ENCODE measurements around the gene CABS1. TPM values are rescaled to one million over a fixed set of nuclear protein-coding genes. Genes with fewer than 3 reads are reported as not detected.

The CABS1 gene
- total RNA-seq, 1 experiment from 2014 or later = not detected

GRCh38 chr4:70297576-70297975, 37.2 kb upstream of the CABS1 start:
- BruUV-seq (replicated peaks) = no TSS peak
- ChIA-PET CTCF (no interaction called here), POLR2A (ENCODE audit: unreplicated experiment) (interaction anchor here (0.7 kb wide), 1 partner anchor 379 kb away, joined by 8 read pairs; no protein-coding TSS in a partner anchor)
- Histone ChIP-seq H3K36me3 (ENCODE audit: low read depth, low read length) (no peaks in the 10 kb centered on the region), H3K9me2 (replicated peaks; ENCODE audit: low read length) (no peaks in the 10 kb centered on the region), H2AFZ (ENCODE audit: low read length) (no peak overlapping the region), H3K9me3 (ENCODE audit: low read length) (no peaks in the 10 kb centered on the region), H3K4me3 (ENCODE audit: low read length) (no peak overlapping the region), H3K27ac (ENCODE audit: low read length) (no peak overlapping the region), H3K79me2 (ENCODE audit: low read length) (no peaks in the 10 kb centered on the region), H3K4me2 (ENCODE audit: low read length) (no peak overlapping the region), H4K20me1 (ENCODE audit: low read length) (no peaks in the 10 kb centered on the region), H3K27me3 (ENCODE audit: low read length) (peaks cover 6% of the 10 kb centered on the region; the same call in 1 of the 2 replicates), H3K9ac (ENCODE audit: low read length) (no peak overlapping the region), H3K4me1 (ENCODE audit: insufficient read depth, low read length) (no peaks in the 10 kb centered on the region), H3F3A (ENCODE audit: low read length, unreplicated experiment) (no peaks in the 10 kb centered on the region)
- DNase-seq (no peak), ATAC-seq (no peak)
- intact Hi-C loops (cut with micrococcal nuclease) = no loop called here
- TF ChIP-seq EZH2 (IDR thresholded peaks at IDR 0.05; ENCODE audit: low read length, unreplicated experiment) (no peak), EZH2phosphoT487 (IDR thresholded peaks at IDR 0.05; ENCODE audit: borderline replicate concordance, low read length) (no peak), CTCF (conservative IDR thresholded peaks at IDR 0.05; ENCODE audit: low read depth, low read length) (no peak)

- no peak for DNase-seq
- H3K9me2 ChIP-seq (replicated peaks; ENCODE audit: low read length) = no peaks in the 10 kb centered on the region
- H3K4me2 ChIP-seq (ENCODE audit: low read length) = no peak overlapping the region
- no peak overlapping the region for H3K9ac ChIP-seq (ENCODE audit: low read length)
- H3K27ac ChIP-seq (ENCODE audit: low read length) = no peak overlapping the region
- no peak overlapping the region for H2AFZ ChIP-seq (ENCODE audit: low read length)
- H3F3A ChIP-seq (ENCODE audit: low read length, unreplicated experiment) = no peaks in the 10 kb centered on the region
- ChIA-PET POLR2A (ENCODE audit: unreplicated experiment) (no interaction called here), CTCF (no interaction called here)
- intact Hi-C loops (cut with micrococcal nuclease) = no loop called here
- H3K4me1 ChIP-seq (ENCODE audit: insufficient read depth, low read length) = no peaks in the 10 kb centered on the region
- no peaks in the 10 kb centered on the region for H3K79me2 ChIP-seq (ENCODE audit: low read length)
- no peaks in the 10 kb centered on the region for H3K9me3 ChIP-seq (ENCODE audit: low read length)
- ATAC-seq = no peak
- TF ChIP-seq EZH2 (IDR thresholded peaks at IDR 0.05; ENCODE audit: low read length, unreplicated experiment) (no peak), CTCF (conservative IDR thresholded peaks at IDR 0.05; ENCODE audit: low read depth, low read length) (no peak), EZH2phosphoT487 (IDR thresholded peaks at IDR 0.05; ENCODE audit: borderline replicate concordance, low read length) (no peak)
- no peaks in the 10 kb centered on the region for H4K20me1 ChIP-seq (ENCODE audit: low read length)
- no peaks in the 10 kb centered on the region for H3K36me3 ChIP-seq (ENCODE audit: low read depth, low read length)
- no peak overlapping the region for H3K4me3 ChIP-seq (ENCODE audit: low read length)
- peaks cover 6% of the 10 kb centered on the region; the same call in 1 of the 2 replicates for H3K27me3 ChIP-seq (ENCODE audit: low read length)
- no TSS peak for BruUV-seq (replicated peaks)
Measured at GRCh38 chr4:70298051-70298450, 36.7 kb upstream of the CABS1 start.

GRCh38 chr4:70299643-70300042, 35.1 kb upstream of the CABS1 start:
- TF ChIP-seq EZH2phosphoT487 (IDR thresholded peaks at IDR 0.05; ENCODE audit: borderline replicate concordance, low read length) = no peak
- no peak for TF ChIP-seq CTCF (conservative IDR thresholded peaks at IDR 0.05; ENCODE audit: low read depth, low read length)
- no peak for TF ChIP-seq EZH2 (IDR thresholded peaks at IDR 0.05; ENCODE audit: low read length, unreplicated experiment)
- no peaks in the 10 kb centered on the region for H3K9me3 ChIP-seq (ENCODE audit: low read length)
- ATAC-seq (no peak), DNase-seq (no peak)
- H3K27ac ChIP-seq (ENCODE audit: low read length) = no peak overlapping the region
- H3K79me2 ChIP-seq (ENCODE audit: low read length) = no peaks in the 10 kb centered on the region
- CTCF ChIA-PET = no interaction called here
- H3K9me2 ChIP-seq (replicated peaks; ENCODE audit: low read length) = no peaks in the 10 kb centered on the region
- H3K9ac ChIP-seq (ENCODE audit: low read length) = no peak overlapping the region
- no peak overlapping the region for H3K4me2 ChIP-seq (ENCODE audit: low read length)
- H3F3A ChIP-seq (ENCODE audit: low read length, unreplicated experiment) = no peaks in the 10 kb centered on the region
- no peaks in the 10 kb centered on the region for H4K20me1 ChIP-seq (ENCODE audit: low read length)
- intact Hi-C loops (cut with micrococcal nuclease) = no loop called here
- POLR2A ChIA-PET (ENCODE audit: unreplicated experiment) = no interaction called here
- BruUV-seq (replicated peaks) = no TSS peak
- no peaks in the 10 kb centered on the region for H3K4me1 ChIP-seq (ENCODE audit: insufficient read depth, low read length)
- peaks cover 6% of the 10 kb centered on the region; the same call in 1 of the 2 replicates for H3K27me3 ChIP-seq (ENCODE audit: low read length)
- no peak overlapping the region for H3K4me3 ChIP-seq (ENCODE audit: low read length)
- H3K36me3 ChIP-seq (ENCODE audit: low read depth, low read length) = no peaks in the 10 kb centered on the region
- H2AFZ ChIP-seq (ENCODE audit: low read length) = no peak overlapping the region
